GM21390 (cell line): ENCODE results near the gene DCAF5.

ENCODE experiments used
- ATAC-seq: cut with Tn5 transposase; IDR thresholded peaks from one replicate; pipeline ENCODE4 v1.9.1; 2021; ENCODE audit not compliant: unreplicated experiment

DCAF5 gene

GRCh38 chr14:69008421-69008884, 144.5 kb downstream of the DCAF5 start:
- ATAC-seq: no peak

GRCh38 chr14:69006346-69006745, 146.6 kb downstream of the DCAF5 start:
- ATAC-seq: no peak

DNA sequence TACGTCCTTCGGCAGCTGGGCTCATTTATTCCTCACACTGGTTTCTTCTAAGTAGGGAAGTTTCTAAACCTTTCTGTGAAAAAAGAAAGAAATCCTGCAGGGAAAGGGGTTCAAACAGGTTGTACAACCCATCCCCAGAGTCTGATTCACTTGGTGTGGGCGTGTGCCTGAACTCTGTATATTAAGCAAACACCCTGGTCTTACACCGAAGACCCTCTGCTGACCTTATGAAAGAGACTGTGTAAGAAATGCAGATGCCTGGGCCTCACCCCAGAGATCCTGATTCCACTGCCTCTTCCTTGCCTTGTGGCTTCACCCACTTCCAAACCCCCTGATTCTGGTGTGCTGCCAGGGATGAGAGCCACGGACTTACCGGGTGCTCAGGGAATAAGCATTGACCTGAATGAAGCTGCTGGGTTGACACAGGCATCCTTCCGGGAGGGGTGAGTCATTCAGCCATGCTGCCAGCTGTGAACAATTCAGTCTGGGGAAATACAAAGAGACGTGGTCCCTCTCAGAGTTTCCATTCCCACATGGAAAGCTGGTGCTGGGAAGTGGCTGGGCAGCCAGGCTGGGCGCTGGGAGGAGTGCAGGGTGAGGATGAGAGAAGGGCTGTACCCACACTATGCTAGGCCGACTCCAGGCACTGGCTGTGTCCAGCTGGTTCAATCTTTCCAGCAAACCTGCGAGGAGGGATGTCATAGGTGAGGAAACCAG, 147.3 kb downstream of the DCAF5 start:
- ATAC-seq: no peak

GRCh38 chr14:69004731-69005431, 148.0 kb downstream of the DCAF5 start:
- no peak for ATAC-seq

DNA sequence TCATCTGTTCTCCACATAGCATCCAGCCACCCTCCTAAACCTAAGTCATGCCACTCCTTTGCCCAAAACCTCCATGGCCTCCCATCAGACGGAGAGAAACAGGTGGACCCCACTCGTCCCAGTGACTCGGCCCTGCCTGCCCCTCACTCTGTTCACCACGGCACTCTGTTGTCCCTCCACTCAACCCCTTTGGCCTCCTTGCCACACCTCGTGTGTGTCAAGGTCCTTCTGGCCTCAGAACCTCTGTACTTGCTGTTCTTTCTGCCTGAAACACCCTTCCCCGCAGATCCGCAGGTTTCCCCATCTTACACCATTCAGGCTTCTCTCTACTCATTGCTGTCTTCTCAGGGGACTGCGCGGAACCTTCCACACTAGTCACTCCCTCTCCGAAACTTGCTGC, 149.3 kb downstream of the DCAF5 start:
- no peak for ATAC-seq

DNA sequence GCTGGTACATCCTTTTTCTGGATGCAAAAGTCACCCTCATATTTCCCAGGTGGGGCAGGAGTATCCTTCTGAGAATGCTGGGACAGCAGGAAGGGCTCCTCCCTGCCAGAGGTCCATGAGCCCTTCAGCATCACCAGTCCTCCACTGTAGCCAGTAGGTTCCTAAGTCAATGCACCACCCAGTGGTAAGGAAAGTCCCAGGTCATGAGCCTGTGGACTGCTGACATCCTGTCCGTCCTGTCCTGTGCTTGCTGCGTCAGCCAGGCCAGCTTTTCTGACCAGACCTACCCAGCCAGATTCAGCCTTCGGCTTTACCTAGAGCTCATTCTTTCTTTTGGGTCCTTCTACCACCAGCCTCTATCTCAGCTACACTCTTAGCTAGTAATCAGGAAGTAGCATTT, 150.8 kb downstream of the DCAF5 start:
- no peak for ATAC-seq

DNA sequence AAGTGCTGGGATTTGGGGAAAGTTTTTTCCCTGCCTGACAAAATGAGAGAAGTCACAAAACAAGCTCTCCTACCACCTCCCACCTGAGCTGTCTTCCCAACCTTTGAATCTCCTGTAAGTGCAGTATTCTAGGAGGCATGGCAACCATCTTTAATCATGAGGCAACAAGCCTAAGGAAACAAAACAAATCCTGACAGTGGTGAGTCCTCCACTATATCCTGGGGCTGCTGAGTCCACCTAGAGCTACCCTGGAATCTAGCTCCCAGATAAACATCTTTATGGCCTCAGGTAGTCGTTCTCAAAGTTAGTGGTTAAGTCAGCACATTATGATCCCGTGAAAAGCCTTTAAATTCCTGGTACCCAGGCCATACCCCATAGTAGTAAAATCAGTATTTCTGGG, 151.5 kb downstream of the DCAF5 start:
- ATAC-seq: no peak
